H1 (cell line): Measurements from ENCODE around the gene PARM1. TPM values are rescaled to one million over a fixed set of nuclear protein-coding genes. Genes with fewer than 3 reads are reported as not detected.

Experiments used
- CTCF ChIA-PET: fragments of 300-600 bp; sonication (Branson Sonifier 250); formaldehyde crosslinking; loops from one replicate; lab custom pipeline; 2021; ENCODE audit not compliant: partially characterized antibody; lab: Charles Lee
- POLR2A ChIA-PET: fragments of 300-600 bp; sonication (Branson Sonifier 250); formaldehyde crosslinking; loops from one replicate; lab custom pipeline; 2021; ENCODE audit warnings: inconsistent platforms; ENCODE audit not compliant: partially characterized antibody; lab: Charles Lee
- DNase-seq, 2 experiments: peaks; one replicate each; pipeline versions ENCODE4 v3.0.0 to v3.0.0-alpha.2; 2010 to 2022; ENCODE audit warnings: low spot score in 2 of 2, low read depth in 1 of 2, mixed read lengths in 1 of 2
- FAIRE-seq: peaks from 2 replicates; lab custom pipeline; 2011; peaks lifted over from hg19 to GRCh38; lab: Jason Lieb, UNC
- H2AFZ ChIP-seq: 2 replicates; pipeline ENCODE4 v1.8.1; 2012; ENCODE audit warnings: low read length, inconsistent platforms
- H2AK5ac ChIP-seq: 2 replicates; pipeline ENCODE4 v1.6.1; 2013; ENCODE audit warnings: low read depth, low read length
- H2BK120ac ChIP-seq: replicated peaks from 2 replicates; pipeline ENCODE3; 2013; ENCODE audit warnings: low read depth, low read length, inconsistent platforms
- H2BK12ac ChIP-seq: 2 replicates; pipeline ENCODE4 v1.6.1; 2013; ENCODE audit warnings: low read depth, low read length
- H2BK15ac ChIP-seq: 2 replicates; pipeline ENCODE4 v1.6.1; 2013; ENCODE audit warnings: low read length
- H2BK20ac ChIP-seq: 2 replicates; pipeline ENCODE4 v1.6.1; 2013; ENCODE audit warnings: low read length
- H2BK5ac ChIP-seq: 2 replicates; pipeline ENCODE4 v1.6.1; 2013; ENCODE audit warnings: low read depth, low read length
- H3K14ac ChIP-seq: 2 replicates; pipeline ENCODE4 v1.6.1; 2013; ENCODE audit warnings: inconsistent platforms; ENCODE audit not compliant: insufficient read length
- H3K18ac ChIP-seq: 2 replicates; pipeline ENCODE4 v1.6.1; 2013; ENCODE audit warnings: low read length; ENCODE audit errors: extremely low read depth
- H3K23ac ChIP-seq: 2 replicates; pipeline ENCODE4 v1.6.1; 2013; ENCODE audit warnings: inconsistent platforms; ENCODE audit not compliant: insufficient read length
- H3K23me2 ChIP-seq: 2 replicates; pipeline ENCODE4 v1.6.1; 2013; ENCODE audit warnings: low read depth, low read length
- H3K27ac ChIP-seq: 2 replicates; pipeline ENCODE4 v1.6.1; 2011; ENCODE audit warnings: low read depth, low read length, inconsistent platforms
- H3K27me3 ChIP-seq, 4 experiments: replicated peaks in 1 of 4; 1 replicate in 1 of 4; 2 replicates in 3 of 4; pipeline versions ENCODE4 v1.6.1 to v1.8.1; 2011 to 2013; ENCODE audit warnings: low read length in 3 of 4, mild to moderate bottlenecking in 3 of 4, inconsistent platforms in 2 of 4, mixed read lengths in 2 of 4, moderate library complexity in 1 of 4; ENCODE audit not compliant: control insufficient read depth in 3 of 4, insufficient read depth in 3 of 4; ENCODE audit errors: extremely low read depth in 1 of 4
- H3K36me3 ChIP-seq, 4 experiments: 2 replicates each; pipeline versions ENCODE4 v1.6.1 to v1.8.1; 2011 to 2013; ENCODE audit warnings: mild to moderate bottlenecking in 4 of 4, low read length in 3 of 4, moderate library complexity in 2 of 4, control low read depth in 1 of 4, inconsistent platforms in 1 of 4; ENCODE audit not compliant: insufficient read depth in 4 of 4, control insufficient read depth in 2 of 4
- H3K4ac ChIP-seq: replicated peaks from 2 replicates; pipeline ENCODE3; 2013; ENCODE audit warnings: low read length, low read depth, mixed read lengths, inconsistent platforms; ENCODE audit not compliant: insufficient read length
- H3K4me1 ChIP-seq, 4 experiments: replicated peaks in 1 of 4; 1 replicate in 1 of 4; 2 replicates in 3 of 4; pipeline versions ENCODE4 v1.6.1 to v1.8.1; 2011 to 2013; ENCODE audit warnings: low read length in 3 of 4, inconsistent platforms in 2 of 4, mixed read lengths in 1 of 4; ENCODE audit not compliant: insufficient read depth in 4 of 4, control insufficient read depth in 3 of 4
- H3K4me2 ChIP-seq, 2 experiments: 2 replicates each; pipeline versions ENCODE4 v1.6.1 to v1.8.1; 2011 to 2013; ENCODE audit warnings: low read depth in 2 of 2, low read length in 2 of 2, control low read depth in 1 of 2, inconsistent platforms in 1 of 2, mild to moderate bottlenecking in 1 of 2; ENCODE audit not compliant: insufficient read depth in 1 of 2
- H3K4me3 ChIP-seq, 4 experiments: fragments of 200-600, 300-600 bp in 1 of 4; sonication (generic), shearing (Covaris generic), sonication (Bioruptor Twin) in 1 of 4; 2 replicates each; pipeline versions ENCODE4 v1.5.1 to v1.8.1; 2011 to 2016; ENCODE audit warnings: low read length in 4 of 4, low read depth in 3 of 4, control low read depth in 2 of 4, inconsistent platforms in 2 of 4, mild to moderate bottlenecking in 2 of 4, mixed read lengths in 1 of 4, moderate library complexity in 1 of 4; ENCODE audit not compliant: insufficient read depth in 2 of 4; ENCODE audit errors: extremely low read depth in 1 of 4
- H3K56ac ChIP-seq: replicated peaks from 2 replicates; pipeline ENCODE3; 2013; ENCODE audit warnings: low read depth, mild to moderate bottlenecking, mixed read lengths, low read length, inconsistent platforms; ENCODE audit not compliant: insufficient read length
- H3K79me1 ChIP-seq: 2 replicates; pipeline ENCODE4 v1.6.1; 2013; ENCODE audit warnings: low read depth, low read length, control low read depth
- H3K79me2 ChIP-seq, 2 experiments: 2 replicates each; pipeline versions ENCODE4 v1.6.1 to v1.8.1; 2012 to 2013; ENCODE audit warnings: low read length in 2 of 2, mild to moderate bottlenecking in 2 of 2, inconsistent platforms in 1 of 2; ENCODE audit not compliant: insufficient read depth in 2 of 2, control insufficient read depth in 1 of 2
- H3K9ac ChIP-seq, 4 experiments: replicated peaks in 1 of 4; 1 replicate in 1 of 4; 2 replicates in 3 of 4; pipeline versions ENCODE4 v1.6.1 to v1.8.1; 2011 to 2013; ENCODE audit warnings: low read depth in 3 of 4, low read length in 3 of 4, control low read depth in 2 of 4, mild to moderate bottlenecking in 2 of 4, moderate library complexity in 2 of 4, inconsistent platforms in 1 of 4; ENCODE audit errors: extremely low read depth in 1 of 4
- H3K9me3 ChIP-seq, 2 experiments: 2 replicates each; pipeline versions ENCODE4 v1.6.1 to v1.8.1; 2012 to 2013; ENCODE audit warnings: mild to moderate bottlenecking in 2 of 2, moderate library complexity in 2 of 2, control low read depth in 1 of 2, inconsistent platforms in 1 of 2, low read depth in 1 of 2, low read length in 1 of 2, mixed read lengths in 1 of 2; ENCODE audit not compliant: insufficient read depth in 2 of 2
- H4K20me1 ChIP-seq, 2 experiments: replicated peaks in 1 of 2; 2 replicates each; pipeline versions ENCODE3 to v1.8.1; 2011 to 2013; ENCODE audit warnings: inconsistent platforms in 2 of 2, low read length in 2 of 2, mild to moderate bottlenecking in 1 of 2; ENCODE audit not compliant: insufficient read depth in 2 of 2, control insufficient read depth in 1 of 2
- H4K5ac ChIP-seq: 2 replicates; pipeline ENCODE4 v1.6.1; 2013; ENCODE audit warnings: low read length, low read depth, mixed read lengths, inconsistent platforms; ENCODE audit not compliant: insufficient read length
- H4K8ac ChIP-seq: 2 replicates; pipeline ENCODE4 v1.8.0; 2013; ENCODE audit warnings: mild to moderate bottlenecking, moderate library complexity, low read length, inconsistent platforms; ENCODE audit not compliant: insufficient read depth; ENCODE audit errors: extremely low read depth
- H4K91ac ChIP-seq: replicated peaks from 2 replicates; pipeline ENCODE3; 2013; ENCODE audit warnings: low read length, mixed read lengths, inconsistent platforms; ENCODE audit not compliant: insufficient read length
- ASH2L ChIP-seq: fragments of 200-600, 300-600 bp; sonication (generic); IDR thresholded peaks from one replicate; pipeline ENCODE4 v1.7.1; 2017; ENCODE audit warnings: low read length
- KDM5A ChIP-seq: fragments of 200-600 bp; IDR thresholded peaks from 2 replicates; pipeline ENCODE4 v1.7.1; 2012; ENCODE audit warnings: mild to moderate bottlenecking, low read length, inconsistent platforms, mixed read lengths
- YY1 ChIP-seq: IDR thresholded peaks from 2 replicates; pipeline ENCODE4 v1.6.1; 2011; ENCODE audit warnings: low read depth, mild to moderate bottlenecking, low read length
- WGBS, 2 experiments: shearing (Covaris generic) in 1 of 2; methylation state at CpG; one replicate each; pipeline versions ENCODE4 v1.1.6 to v1.1.7; 2013 to 2015; ENCODE audit warnings: low lambda C conversion rate in 2 of 2, mixed read lengths in 2 of 2, inconsistent platforms in 1 of 2, low coverage in 1 of 2, missing lambda C conversion rate in 1 of 2; ENCODE audit not compliant: insufficient replicate concordance in 2 of 2, insufficient coverage in 1 of 2, insufficient read length in 1 of 2; ENCODE audit errors: extremely low coverage in 1 of 2, missing lambda C conversion rate in 1 of 2; 5-methylcytosine and 5-hydroxymethylcytosine counted together
- polyA plus RNA-seq, 7 experiments: library from polyadenylated mRNA; depleted of rRNA in 3 of 7; stranded (reverse) in 5 of 7; unstranded in 2 of 7; fragments of >200 nt in 5 of 7; fragments of 200-250 nt in 2 of 7; gene quantifications; 1 replicate in 5 of 7; 2 replicates in 1 of 7; 4 replicates in 1 of 7; pipeline versions ENCODE4 v1.2.1 to v1.2.3, GENCODE V29; 2011 to 2013; ENCODE audit warnings: missing spikeins in 2 of 7, mixed read lengths in 2 of 7
- total RNA-seq: library from RNA; stranded (reverse); fragmentation: NEBNext Ultra II Directional; extraction: Animal tissue kit (Norgen Biotek cat#: 25700); gene quantifications from 2 replicates; pipeline ENCODE4 v1.2.1, GENCODE V29; 2021

The PARM1 gene
- total and polyA plus RNA-seq, 2 of the 8 experiments (the other 6 are each of a cell fraction or from before 2014, with no cell fraction given): 2.0 to 5.3 TPM

- Histone ChIP-seq H3K4me1 (no peaks in the 10 kb centered on the region), H3K9ac (no peak overlapping the region), H3K56ac (no peak overlapping the region), H3K4me2 (no peak overlapping the region), H3K14ac (no peak overlapping the region), H2AFZ (no peak overlapping the region), H3K9me3 (no peaks in the 10 kb centered on the region), H4K20me1 (no peaks in the 10 kb centered on the region), H3K23me2 (no peaks in the 10 kb centered on the region), H3K79me2 (no peaks in the 10 kb centered on the region), H2BK5ac (no peak overlapping the region), H4K8ac (no peak overlapping the region), H3K27ac (no peak overlapping the region), H2BK12ac (no peak overlapping the region), H2BK15ac (no peak overlapping the region), H3K4me3 (no peak overlapping the region), H2BK120ac (no peak overlapping the region), H4K91ac (no peak overlapping the region), H4K5ac (no peak overlapping the region), H2BK20ac (no peak overlapping the region), H3K23ac (no peak overlapping the region), H3K79me1 (no peaks in the 10 kb centered on the region; the same call in 1 of the 2 replicates), H2AK5ac (no peak overlapping the region), H3K36me3 (no peaks in the 10 kb centered on the region), H3K27me3 (no peaks in the 10 kb centered on the region), H3K4ac (no peak overlapping the region), H3K18ac (no peak overlapping the region)
- DNase-seq (no peak), FAIRE-seq (no peak)
- CTCF ChIA-PET: interaction anchor here (1.1 to 1.9 kb wide), 2 partner anchors 9 to 65 kb away, joined by 3 to 6 read pairs; no protein-coding TSS in a partner anchor
- POLR2A ChIA-PET: no interaction called here
- TF ChIP-seq KDM5A (no peak), YY1 (no peak), ASH2L (no peak)
- 88% methylated on average over 5 of the region's 5 CpGs; no CpG with 5 or more reads in 1 of the 2 experiments for WGBS, 2 experiments
These were observed 102.4 kb downstream of the PARM1 start for GRCh38 chr4:75035321-75035720.
